Trophoblast cell (in vitro differentiated cells and primary cell): ENCODE results near the gene RHOT2.

ENCODE experiments used
- DNase-seq, 2 donors: peaks; one replicate each; pipeline ENCODE4 v3.0.0-alpha.2; 2016
- H2AFZ ChIP-seq: 2 replicates; pipeline ENCODE4 v1.6.1; 2013; ENCODE audit warnings: low read length, moderate library complexity, mild to moderate bottlenecking; ENCODE audit not compliant: insufficient read depth, poor library complexity
- H2AK5ac ChIP-seq: 2 replicates; pipeline ENCODE4 v1.6.1; 2013; ENCODE audit warnings: mild to moderate bottlenecking, low read length
- H2BK120ac ChIP-seq: 2 replicates; pipeline ENCODE4 v1.6.1; 2013; ENCODE audit warnings: low read length, mild to moderate bottlenecking, moderate library complexity; ENCODE audit not compliant: insufficient read depth, poor library complexity
- H2BK12ac ChIP-seq: 2 replicates; pipeline ENCODE4 v1.6.1; 2013; ENCODE audit warnings: mild to moderate bottlenecking, low read length, moderate library complexity
- H2BK5ac ChIP-seq: 2 replicates; pipeline ENCODE4 v1.6.1; 2013; ENCODE audit warnings: low read length, low read depth, moderate library complexity, mild to moderate bottlenecking; ENCODE audit not compliant: poor library complexity
- H3K14ac ChIP-seq: 2 replicates; pipeline ENCODE4 v1.6.1; 2013; ENCODE audit warnings: mild to moderate bottlenecking, low read length
- H3K18ac ChIP-seq: 2 replicates; pipeline ENCODE4 v1.6.1; 2013; ENCODE audit warnings: mild to moderate bottlenecking, low read length
- H3K23ac ChIP-seq: 2 replicates; pipeline ENCODE4 v1.6.1; 2013; ENCODE audit warnings: low read length
- H3K27ac ChIP-seq: 2 replicates; pipeline ENCODE4 v1.5.1; 2013; ENCODE audit warnings: low read depth, mild to moderate bottlenecking, inconsistent platforms, low read length, moderate library complexity
- H3K27me3 ChIP-seq: 2 replicates; pipeline ENCODE4 v1.6.1; 2013; ENCODE audit warnings: inconsistent platforms, mild to moderate bottlenecking, low read length, moderate library complexity; ENCODE audit not compliant: insufficient read depth
- H3K36me3 ChIP-seq, 2 experiments: 1 replicate in 1 of 2; 2 replicates in 1 of 2; pipeline ENCODE4 v1.6.1; 2013; ENCODE audit warnings: low read length in 2 of 2, mild to moderate bottlenecking in 2 of 2, moderate library complexity in 1 of 2; ENCODE audit not compliant: insufficient read depth in 2 of 2, control insufficient read depth in 1 of 2
- H3K4ac ChIP-seq: 2 replicates; pipeline ENCODE4 v1.6.1; 2013; ENCODE audit warnings: low read depth, mild to moderate bottlenecking, low read length, moderate library complexity
- H3K4me1 ChIP-seq, 2 experiments: 1 replicate in 1 of 2; 2 replicates in 1 of 2; pipeline ENCODE4 v1.6.1; 2013; ENCODE audit warnings: low read length in 2 of 2, mild to moderate bottlenecking in 2 of 2, moderate library complexity in 1 of 2; ENCODE audit not compliant: insufficient read depth in 2 of 2, control insufficient read depth in 1 of 2
- H3K4me2 ChIP-seq: 2 replicates; pipeline ENCODE4 v1.6.1; 2013; ENCODE audit warnings: inconsistent platforms, mild to moderate bottlenecking, low read length, moderate library complexity
- H3K4me3 ChIP-seq: 2 replicates; pipeline ENCODE4 v1.5.1; 2013; ENCODE audit warnings: mild to moderate bottlenecking, low read depth, low read length, inconsistent platforms
- H3K79me1 ChIP-seq: one replicate; pipeline ENCODE4 v1.6.1; 2013; ENCODE audit warnings: low read length
- H3K79me2 ChIP-seq: 2 replicates; pipeline ENCODE4 v1.6.1; 2013; ENCODE audit warnings: low read length, mild to moderate bottlenecking; ENCODE audit not compliant: control insufficient read depth, insufficient read depth, poor library complexity
- H3K9ac ChIP-seq: 2 replicates; pipeline ENCODE4 v1.6.1; 2013; ENCODE audit warnings: mild to moderate bottlenecking, low read length
- H3K9me3 ChIP-seq: 2 replicates; pipeline ENCODE4 v1.6.1; 2013; ENCODE audit warnings: low read depth, mild to moderate bottlenecking, control low read depth, inconsistent platforms, low read length; ENCODE audit not compliant: insufficient read depth
- H4K12ac ChIP-seq: 2 replicates; pipeline ENCODE4 v1.6.1; 2013; ENCODE audit warnings: low read depth, mild to moderate bottlenecking, low read length, moderate library complexity
- H4K8ac ChIP-seq: 2 replicates; pipeline ENCODE4 v1.6.1; 2013; ENCODE audit warnings: low read depth, mild to moderate bottlenecking, low read length, moderate library complexity
- H4K91ac ChIP-seq: one replicate; pipeline ENCODE4 v1.6.1; 2013; ENCODE audit warnings: low read depth, mild to moderate bottlenecking, low read length, moderate library complexity
- WGBS: extraction: QIAGEN DNeasy Blood & Tissue Kit; methylation state at CpG from one replicate; pipeline ENCODE4 v1.1.7; 2013; ENCODE audit warnings: missing lambda C conversion rate; ENCODE audit not compliant: insufficient read length, insufficient coverage; ENCODE audit errors: extremely low coverage; 5-methylcytosine and 5-hydroxymethylcytosine counted together

The RHOT2 gene

DNA sequence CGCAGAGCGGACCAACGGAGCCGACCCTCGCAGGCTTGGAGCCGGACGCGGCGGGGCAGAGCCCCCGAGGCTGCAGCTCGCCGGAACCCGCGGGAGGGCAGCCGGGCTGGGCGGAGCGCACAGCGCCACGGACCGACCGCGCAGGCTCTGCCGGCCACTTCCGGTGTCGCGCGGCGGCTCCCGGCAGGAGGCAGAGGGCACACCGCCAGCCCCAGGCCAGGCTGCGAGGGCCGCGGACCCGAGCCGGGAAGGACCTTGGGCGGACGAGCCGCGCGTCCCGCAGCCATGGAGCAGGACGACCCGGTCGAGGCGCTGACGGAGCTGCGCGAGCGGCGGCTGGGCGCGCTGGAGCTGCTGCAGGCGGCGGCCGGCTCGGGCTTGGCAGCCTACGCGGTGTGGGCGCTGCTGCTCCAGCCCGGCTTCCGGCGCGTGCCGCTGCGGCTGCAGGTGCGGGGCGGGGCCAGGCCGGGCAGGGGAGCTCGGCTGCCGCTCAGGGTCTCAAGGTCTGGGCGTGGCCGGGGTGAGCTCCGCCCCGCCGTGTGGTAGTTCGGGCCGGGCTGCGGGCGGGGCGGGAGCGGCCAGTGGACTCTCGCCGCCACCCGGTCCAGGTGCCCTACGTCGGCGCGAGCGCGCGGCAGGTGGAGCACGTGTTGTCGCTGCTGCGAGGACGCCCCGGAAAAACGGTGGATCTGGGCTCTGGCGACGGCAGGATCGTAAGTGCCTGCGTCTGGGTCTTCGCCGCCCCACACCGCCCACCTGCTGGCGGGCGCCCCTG, 53.2 kb downstream of the RHOT2 start, which contains the start of gene ANTKMT:
Gene ANTKMT, plus strand, starts transcription at position 157 of the 775 bp plus-strand sequence. Its CDS starts 129 bp downstream, at position 286.
- Histone ChIP-seq H3K36me3 (peaks cover 0 to 3% of the 10 kb centered on the region in 2 experiments), H2BK120ac (peak within 1 kb of the TSS; percentile 86), H3K9ac (peak within 1 kb of the TSS; percentile 94), H3K79me2 (peaks cover 6% of the 10 kb centered on the region), H3K23ac (no peak within 1 kb of the TSS), H3K79me1 (peaks cover 9% of the 10 kb centered on the region), H3K4ac (peak within 1 kb of the TSS; percentile 85), H3K4me3 (peak within 1 kb of the TSS; percentile 95), H2AFZ (peak within 1 kb of the TSS; percentile 94), H2BK5ac (peak within 1 kb of the TSS; percentile 81), H3K9me3 (peaks cover 10% of the 10 kb centered on the region), H4K8ac (peak within 1 kb of the TSS; percentile 95), H3K4me1 (peaks cover 13 to 16% of the 10 kb centered on the region in 2 experiments), H3K18ac (peak within 1 kb of the TSS; percentile 95), H4K12ac (peak within 1 kb of the TSS; percentile 96), H3K4me2 (peak within 1 kb of the TSS; percentile 82), H3K14ac (peak within 1 kb of the TSS; percentile 96), H2AK5ac (peak within 1 kb of the TSS; percentile 85), H3K27me3 (peaks cover 2% of the 10 kb centered on the region), H2BK12ac (no peak within 1 kb of the TSS), H3K27ac (peak within 1 kb of the TSS; percentile 81), H4K91ac (peak within 1 kb of the TSS; percentile 95)
- peak; percentile 84 to 88 for DNase-seq
- no CpG with 5 or more reads among the region's 106 CpGs for WGBS

- Histone ChIP-seq H2BK120ac (no peak overlapping the region), H2AK5ac (peak overlapping the region; percentile 3), H3K14ac (no peak overlapping the region), H2BK12ac (no peak overlapping the region), H3K23ac (no peak overlapping the region), H3K79me1 (peaks cover 9% of the 10 kb centered on the region), H3K18ac (no peak overlapping the region), H3K4ac (no peak overlapping the region), H4K91ac (peak overlapping the region; percentile 95), H2AFZ (no peak overlapping the region), H3K9ac (no peak overlapping the region), H3K4me2 (peak overlapping the region; percentile 82), H2BK5ac (no peak overlapping the region), H4K12ac (no peak overlapping the region), H3K79me2 (peaks cover 6% of the 10 kb centered on the region), H4K8ac (no peak overlapping the region), H3K4me3 (no peak overlapping the region), H3K27ac (no peak overlapping the region), H3K9me3 (peaks cover 8% of the 10 kb centered on the region), H3K36me3 (peaks cover 0 to 3% of the 10 kb centered on the region in 2 experiments), H3K27me3 (no peaks in the 10 kb centered on the region), H3K4me1 (peaks cover 13 to 18% of the 10 kb centered on the region in 2 experiments)
- no peak for DNase-seq
- no CpG with 5 or more reads among the region's 51 CpGs for WGBS
Measured at GRCh38 chr16:721765-722540, 54.0 kb downstream of the RHOT2 start.

DNA sequence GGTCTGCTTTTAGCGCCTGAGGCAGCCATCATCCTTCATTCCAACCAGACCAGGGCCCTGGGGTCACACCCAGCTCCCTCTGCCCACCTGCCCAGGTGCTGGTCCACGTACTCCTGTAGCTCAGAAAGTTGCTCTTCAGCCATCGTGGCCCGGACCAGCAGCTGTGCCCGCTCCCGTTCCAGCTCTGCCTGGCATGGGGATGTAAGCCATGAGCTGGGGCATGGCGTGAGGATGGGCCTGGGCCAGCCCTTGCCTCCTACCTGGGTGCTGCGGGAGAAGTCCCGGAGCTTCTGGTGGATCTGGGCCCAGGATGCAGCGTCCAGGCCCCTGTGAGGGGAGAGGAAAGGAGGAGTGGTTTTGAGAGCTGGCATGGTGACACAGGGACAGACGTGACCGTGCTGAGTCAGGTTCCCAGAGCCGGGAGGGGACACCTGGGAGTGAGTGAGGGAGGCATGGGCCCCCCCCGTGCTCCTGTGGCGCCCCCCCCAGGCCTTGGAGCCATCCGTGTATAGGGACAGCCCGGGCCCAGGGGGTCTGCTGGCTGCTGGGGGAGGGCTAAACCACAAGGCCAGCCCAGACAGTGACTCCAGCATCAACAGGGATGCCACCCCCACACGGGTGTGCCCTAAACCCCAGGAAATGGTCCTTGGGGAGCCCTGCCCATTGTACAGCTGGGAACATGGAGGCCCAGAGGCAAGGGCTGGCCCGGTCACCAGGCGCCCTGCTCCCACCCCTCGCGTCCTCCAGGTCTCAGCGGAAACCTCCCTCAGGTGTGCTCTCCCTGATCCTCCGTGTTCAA, 55.1 kb downstream of the RHOT2 start:
- no peak for DNase-seq
- H3K27me3 ChIP-seq = peaks cover 7% of the 10 kb centered on the region
- H3K36me3 ChIP-seq = peaks cover 0 to 3% of the 10 kb centered on the region in 2 experiments
- no peak overlapping the region for H4K91ac ChIP-seq
- peaks cover 6% of the 10 kb centered on the region for H3K79me2 ChIP-seq
- no peak overlapping the region for H4K12ac ChIP-seq
- no peak overlapping the region for H3K18ac ChIP-seq
- H2AFZ ChIP-seq = no peak overlapping the region
- no peak overlapping the region for H3K14ac ChIP-seq
- peaks cover 9% of the 10 kb centered on the region for H3K79me1 ChIP-seq
- H3K4me2 ChIP-seq = no peak overlapping the region
- no peak overlapping the region for H2BK5ac ChIP-seq
- no peak overlapping the region for H4K8ac ChIP-seq
- H2AK5ac ChIP-seq = no peak overlapping the region
- H2BK120ac ChIP-seq = no peak overlapping the region
- peaks cover 4% of the 10 kb centered on the region for H3K9me3 ChIP-seq
- no peak overlapping the region for H3K23ac ChIP-seq
- H3K27ac ChIP-seq = no peak overlapping the region
- H3K4me3 ChIP-seq = no peak overlapping the region
- peaks cover 19 to 25% of the 10 kb centered on the region in 2 experiments for H3K4me1 ChIP-seq
- no peak overlapping the region for H2BK12ac ChIP-seq
- H3K9ac ChIP-seq = no peak overlapping the region
- no CpG with 5 or more reads among the region's 24 CpGs for WGBS
- no peak overlapping the region for H3K4ac ChIP-seq

DNA sequence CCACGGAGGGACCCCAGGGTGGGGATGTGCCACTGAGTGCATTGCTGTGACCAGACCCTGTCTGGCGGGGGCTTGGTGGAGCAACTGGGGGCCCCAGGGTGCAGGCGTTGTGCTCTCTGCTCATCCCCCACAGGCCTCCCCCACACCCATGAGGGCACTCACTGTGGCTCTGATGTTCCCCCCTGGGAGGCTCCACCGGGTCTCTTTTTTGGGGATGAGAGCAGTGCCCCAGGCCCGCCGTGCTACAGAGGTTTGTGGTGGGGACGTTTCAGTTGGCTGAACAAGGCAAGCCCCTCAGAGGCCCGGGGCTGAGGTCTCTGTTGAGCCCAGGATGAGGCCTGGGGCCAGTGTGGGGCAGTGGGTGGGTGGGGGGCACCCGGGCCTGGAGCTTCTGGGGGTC, 55.8 kb downstream of the RHOT2 start:
- H3K4ac ChIP-seq = no peak overlapping the region
- H3K9ac ChIP-seq = no peak overlapping the region
- WGBS = no CpG with 5 or more reads among the region's 9 CpGs

More for the DNA sequence above, 55.8 kb downstream of the RHOT2 start:
- Histone ChIP-seq H2AFZ (no peak overlapping the region), H3K9me3 (peaks cover 4% of the 10 kb centered on the region), H2BK5ac (no peak overlapping the region), H3K18ac (no peak overlapping the region), H4K91ac (no peak overlapping the region), H3K23ac (no peak overlapping the region), H3K79me1 (peaks cover 12% of the 10 kb centered on the region), H3K4me2 (no peak overlapping the region), H3K4me1 (peaks cover 22 to 29% of the 10 kb centered on the region in 2 experiments), H3K4me3 (no peak overlapping the region), H3K27ac (no peak overlapping the region), H3K36me3 (peaks cover 0 to 3% of the 10 kb centered on the region in 2 experiments), H3K27me3 (peaks cover 7% of the 10 kb centered on the region), H2BK12ac (no peak overlapping the region), H3K79me2 (peaks cover 6% of the 10 kb centered on the region), H3K14ac (no peak overlapping the region), H4K12ac (no peak overlapping the region), H2AK5ac (no peak overlapping the region), H4K8ac (no peak overlapping the region), H2BK120ac (no peak overlapping the region)
- no peak for DNase-seq
